Bronchial epithelial cell (primary cell): ENCODE data around the gene DOCK1. TPM values are rescaled to one million over a fixed set of nuclear protein-coding genes. Genes with fewer than 3 reads are reported as not detected.

Experiments
- DNase-seq: peaks from one replicate; pipeline ENCODE4 v3.0.0-alpha.2; 2010; ENCODE audit warnings: low read depth
- FAIRE-seq: peaks from 2 replicates; lab custom pipeline; 2011; peaks lifted over from hg19 to GRCh38; lab: Jason Lieb, UNC
- H3K27me3 ChIP-seq: 2 replicates; pipeline ENCODE4 v1.5.1; 2011; ENCODE audit warnings: low read length; ENCODE audit not compliant: control insufficient read depth, insufficient read depth
- H3K36me3 ChIP-seq: 2 replicates; pipeline ENCODE4 v1.5.1; 2011; ENCODE audit warnings: low read length; ENCODE audit not compliant: control insufficient read depth, insufficient read depth
- H3K4me3 ChIP-seq: 2 replicates; pipeline ENCODE4 v1.5.1; 2011; ENCODE audit warnings: mild to moderate bottlenecking, low read depth, low read length, control low read depth
- CTCF ChIP-seq: IDR thresholded peaks from 2 replicates; pipeline ENCODE4 v1.5.1; 2011; ENCODE audit warnings: mild to moderate bottlenecking, moderate library complexity, low read length, control low read depth, inconsistent platforms; ENCODE audit not compliant: insufficient read depth, severe bottlenecking
- total RNA-seq: library from RNA; depleted of rRNA; stranded (reverse); fragments of >200 nt; gene quantifications from 2 replicates; pipeline ENCODE4 v1.2.1, GENCODE V29; 2014

DOCK1 gene
- total RNA-seq, 1 donor from 2014 or later: 173 TPM

- FAIRE-seq: no peak
- H3K36me3 ChIP-seq: peaks cover 2% of the 10 kb centered on the region
- DNase-seq: no peak
- no peak for TF ChIP-seq CTCF
- no peak overlapping the region for H3K4me3 ChIP-seq
- H3K27me3 ChIP-seq: no peaks in the 10 kb centered on the region
These were observed 212.8 kb downstream of the DOCK1 start for GRCh38 chr10:127118034-127118433.

GRCh38 chr10:127119936-127120335 is 214.7 kb downstream of the DOCK1 start:
- no peak for TF ChIP-seq CTCF
- no peak for FAIRE-seq
- no peaks in the 10 kb centered on the region for H3K27me3 ChIP-seq

GRCh38 chr10:127122831-127123230 is 217.6 kb downstream of the DOCK1 start:
- TF ChIP-seq CTCF: no peak
- H3K36me3 ChIP-seq: peaks cover 8% of the 10 kb centered on the region
- H3K27me3 ChIP-seq: no peaks in the 10 kb centered on the region
- H3K4me3 ChIP-seq: no peak overlapping the region
- no peak for DNase-seq
- FAIRE-seq: no peak

More at GRCh38 chr10:127119936-127120335, 214.7 kb downstream of the DOCK1 start:
- DNase-seq: no peak
- Histone ChIP-seq H3K36me3 (no peaks in the 10 kb centered on the region), H3K4me3 (no peak overlapping the region)

DNA sequence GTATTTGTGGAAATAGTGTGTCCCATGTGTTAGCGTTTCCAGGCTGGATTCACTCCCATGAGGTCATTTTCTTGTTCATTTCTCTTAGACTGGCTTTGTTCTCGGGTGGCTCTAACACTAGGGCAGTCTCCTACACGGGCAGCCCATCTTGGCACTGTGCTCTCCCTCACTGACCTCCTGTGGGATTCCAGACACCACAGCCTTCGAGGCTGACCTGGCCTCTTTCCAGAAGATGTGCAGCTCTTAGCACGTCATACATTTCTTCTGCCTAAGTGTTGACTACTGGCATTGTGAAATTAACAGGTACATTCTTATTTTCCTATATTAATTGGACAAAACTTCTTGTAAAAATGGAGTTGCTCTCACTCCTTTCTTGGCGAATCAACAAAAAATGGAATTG is 218.4 kb downstream of the DOCK1 start:
- DNase-seq (no peak), FAIRE-seq (no peak)
- H3K27me3 ChIP-seq: no peaks in the 10 kb centered on the region
- H3K36me3 ChIP-seq: peaks cover 8% of the 10 kb centered on the region
- no peak overlapping the region for H3K4me3 ChIP-seq
- no peak for TF ChIP-seq CTCF

DNA sequence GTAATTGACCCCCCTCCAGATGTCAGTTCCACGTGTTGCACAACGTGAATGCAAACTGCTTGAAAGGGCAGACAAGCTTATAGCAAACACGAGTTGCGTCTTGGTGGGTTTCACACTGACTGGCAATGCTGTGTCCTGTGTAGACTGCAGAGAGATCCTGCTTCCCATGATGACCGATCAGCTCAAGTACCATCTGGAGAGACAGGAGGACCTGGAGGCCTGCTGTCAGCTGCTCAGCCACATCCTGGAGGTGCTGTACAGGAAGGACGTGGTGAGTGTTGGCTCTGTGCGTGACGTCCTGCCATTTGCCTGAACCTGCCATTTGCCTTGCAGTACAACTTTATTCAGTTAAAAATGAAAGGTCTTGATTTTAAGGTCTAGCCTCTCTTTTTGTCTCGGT is 220.1 kb downstream of the DOCK1 start:
- Histone ChIP-seq H3K4me3 (no peak overlapping the region), H3K36me3 (peaks cover 13% of the 10 kb centered on the region), H3K27me3 (no peaks in the 10 kb centered on the region)
- no peak for DNase-seq
- FAIRE-seq: no peak
- TF ChIP-seq CTCF: no peak

GRCh38 chr10:127127822-127128221 is 222.6 kb downstream of the DOCK1 start:
- no peak overlapping the region for H3K4me3 ChIP-seq
- peaks cover 13% of the 10 kb centered on the region for H3K36me3 ChIP-seq
- DNase-seq (no peak), FAIRE-seq (no peak)
- no peak for TF ChIP-seq CTCF
- H3K27me3 ChIP-seq: no peaks in the 10 kb centered on the region
